Activated CD4-positive, alpha-beta T cell treated with anti-CD3 and anti-CD28 coated beads, Interleukin-2, amount 10 ng/mL, durations not matched to agents 24 days and 14 days (primary cell): ENCODE measurements around the gene PTCH1. TPM values are rescaled to one million over a fixed set of nuclear protein-coding genes. Genes with fewer than 3 reads are reported as not detected.

Experiments used
- DNase-seq: peaks from one replicate; pipeline ENCODE4 v3.0.0; 2022
- H3K27ac Mint-ChIP-seq: one replicate; pipeline ENCODE4 v1.8.0; 2022; ENCODE audit warnings: mild to moderate bottlenecking, mixed read lengths
- H3K27me3 Mint-ChIP-seq: one replicate; pipeline ENCODE4 v1.8.0; 2022; ENCODE audit warnings: mixed read lengths
- H3K36me3 Mint-ChIP-seq: one replicate; pipeline ENCODE4 v1.8.0; 2022; ENCODE audit warnings: low read depth, mild to moderate bottlenecking, mixed read lengths
- H3K4me1 Mint-ChIP-seq: one replicate; pipeline ENCODE4 v1.8.0; 2021; ENCODE audit warnings: mixed read lengths
- H3K4me3 Mint-ChIP-seq: one replicate; pipeline ENCODE4 v1.8.0; 2022; ENCODE audit warnings: mild to moderate bottlenecking, moderate library complexity, mixed read lengths
- H3K9me3 Mint-ChIP-seq: one replicate; pipeline ENCODE4 v1.8.0; 2021; ENCODE audit warnings: mixed read lengths
- intact Hi-C: fragments of 100-400 bp; cut with micrococcal nuclease; formaldehyde crosslinking; loops from one replicate; pipeline ENCODE4 v1.15.1; 2023
- total RNA-seq: library from RNA; stranded (reverse); gene quantifications from 2 replicates; pipeline ENCODE4 v1.2.3, GENCODE V29; 2022

The PTCH1 gene
- total RNA-seq, 1 donor from 2014 or later = 4.2 TPM

DNA sequence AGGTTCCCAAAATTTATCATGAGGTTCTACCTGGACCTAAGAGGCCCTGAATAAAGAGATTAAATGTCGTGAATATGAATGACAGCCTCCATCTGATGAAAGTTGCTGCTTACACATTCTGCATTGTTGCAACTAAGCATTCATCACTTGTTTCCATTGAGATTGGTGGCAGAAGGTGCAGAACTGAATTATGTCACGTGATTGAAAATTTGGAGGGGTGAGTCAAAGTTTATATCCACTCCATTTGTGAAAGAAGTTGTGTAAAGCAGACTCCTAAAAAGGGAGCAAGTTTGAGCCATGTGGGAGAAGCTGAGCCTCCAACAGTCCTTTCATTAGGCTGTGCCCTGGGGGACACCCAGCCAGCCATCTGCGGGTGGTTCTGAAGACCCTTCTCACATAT, 4.9 kb upstream of the PTCH1 start:
- H3K4me1 Mint-ChIP-seq = peaks cover under 1% of the 10 kb centered on the region
- no peak overlapping the region for H3K27ac Mint-ChIP-seq
- intact Hi-C loops = no loop called here
- H3K27me3 Mint-ChIP-seq = peaks cover 46% of the 10 kb centered on the region
- no peaks in the 10 kb centered on the region for H3K9me3 Mint-ChIP-seq
- no peak for DNase-seq
- no peaks in the 10 kb centered on the region for H3K36me3 Mint-ChIP-seq
- H3K4me3 Mint-ChIP-seq = no peak overlapping the region

DNA sequence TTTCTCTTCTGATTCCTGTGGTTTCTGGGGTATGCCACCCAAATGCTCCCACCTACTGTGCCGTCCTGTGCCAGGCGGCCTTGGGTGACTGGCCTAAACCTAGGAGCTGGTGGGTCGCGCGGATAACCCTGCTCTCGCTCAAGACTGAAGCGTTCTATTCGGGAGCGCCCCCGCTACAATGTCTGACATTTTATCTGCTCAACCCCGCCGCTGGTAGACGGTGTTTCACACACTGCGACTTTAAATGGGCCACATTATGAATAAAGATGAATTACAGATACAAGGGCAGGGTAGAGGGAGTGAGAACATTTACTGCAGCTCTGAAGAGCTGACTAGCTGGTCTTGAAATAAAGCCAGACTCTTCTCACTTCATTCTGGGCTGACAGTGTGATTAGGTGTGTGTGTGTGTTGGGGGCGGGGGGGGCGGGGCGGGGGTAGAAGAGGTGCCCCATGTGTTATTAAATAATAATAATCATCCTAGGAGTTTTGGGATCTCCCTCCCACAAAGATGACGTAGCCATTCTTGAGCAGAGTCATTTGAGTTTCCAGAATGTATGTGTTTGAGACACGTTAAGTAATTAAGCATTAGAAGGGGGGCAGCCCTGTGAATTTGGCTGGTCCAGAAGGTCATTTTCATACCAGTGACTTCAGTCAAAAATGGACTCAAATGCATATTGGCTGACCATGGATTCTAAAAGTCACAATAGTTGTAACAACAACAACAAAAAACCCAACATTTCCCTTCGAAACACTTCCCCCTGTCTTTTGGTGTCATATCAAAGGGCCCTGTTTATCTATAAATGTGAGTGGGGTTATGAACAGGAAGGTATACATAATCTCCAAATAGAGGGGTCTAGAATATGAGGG, 1.0 kb upstream of the PTCH1 start:
- H3K27me3 Mint-ChIP-seq = peaks cover 68% of the 10 kb centered on the region
- peaks cover 6% of the 10 kb centered on the region for H3K4me1 Mint-ChIP-seq
- H3K27ac Mint-ChIP-seq = no peak overlapping the region
- intact Hi-C loops = loop anchor here (10.0 kb wide), 1 partner anchor 93 kb away; no protein-coding TSS in a partner anchor
- H3K4me3 Mint-ChIP-seq = peak overlapping the region; percentile 94
- no peaks in the 10 kb centered on the region for H3K9me3 Mint-ChIP-seq
- DNase-seq = no peak
- H3K36me3 Mint-ChIP-seq = peaks cover 2% of the 10 kb centered on the region

DNA sequence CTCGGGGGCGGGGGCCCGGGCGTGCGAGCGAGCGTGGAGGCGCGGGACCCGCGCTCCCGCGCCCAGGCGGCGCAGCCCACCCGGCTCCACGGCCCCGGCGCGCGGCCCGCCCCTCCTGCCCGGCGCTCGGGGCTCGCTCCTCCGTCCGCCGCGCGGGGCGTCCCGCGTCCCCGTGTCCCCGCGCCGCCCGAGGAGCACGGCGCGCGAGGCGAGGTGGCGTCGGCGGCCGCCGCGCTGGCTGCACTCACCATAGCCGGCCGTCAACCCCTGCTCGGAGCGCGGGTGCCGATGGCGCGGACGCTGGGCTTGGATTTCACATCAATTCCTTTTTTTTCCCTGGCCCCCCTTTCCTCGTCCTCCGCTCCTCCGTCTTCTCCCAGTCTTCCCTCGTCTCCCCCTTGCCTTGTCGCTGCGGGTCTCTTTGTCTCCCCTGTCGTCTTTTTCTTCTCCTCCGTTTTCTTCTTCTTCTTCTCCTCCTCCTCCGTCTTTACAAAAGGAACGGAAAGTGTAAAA, 494 bp downstream of the PTCH1 start:
- Mint-ChIP-seq H3K27ac (peak overlapping the region; percentile 69), H3K36me3 (peaks cover 2% of the 10 kb centered on the region), H3K4me3 (peak overlapping the region; percentile 94), H3K4me1 (peaks cover 13% of the 10 kb centered on the region), H3K27me3 (peaks cover 78% of the 10 kb centered on the region), H3K9me3 (no peaks in the 10 kb centered on the region)
- intact Hi-C loops = loop anchor here (1.0 to 10.0 kb wide), 2 partner anchors 9 to 91 kb away; no protein-coding TSS in a partner anchor
- no peak for DNase-seq

DNA sequence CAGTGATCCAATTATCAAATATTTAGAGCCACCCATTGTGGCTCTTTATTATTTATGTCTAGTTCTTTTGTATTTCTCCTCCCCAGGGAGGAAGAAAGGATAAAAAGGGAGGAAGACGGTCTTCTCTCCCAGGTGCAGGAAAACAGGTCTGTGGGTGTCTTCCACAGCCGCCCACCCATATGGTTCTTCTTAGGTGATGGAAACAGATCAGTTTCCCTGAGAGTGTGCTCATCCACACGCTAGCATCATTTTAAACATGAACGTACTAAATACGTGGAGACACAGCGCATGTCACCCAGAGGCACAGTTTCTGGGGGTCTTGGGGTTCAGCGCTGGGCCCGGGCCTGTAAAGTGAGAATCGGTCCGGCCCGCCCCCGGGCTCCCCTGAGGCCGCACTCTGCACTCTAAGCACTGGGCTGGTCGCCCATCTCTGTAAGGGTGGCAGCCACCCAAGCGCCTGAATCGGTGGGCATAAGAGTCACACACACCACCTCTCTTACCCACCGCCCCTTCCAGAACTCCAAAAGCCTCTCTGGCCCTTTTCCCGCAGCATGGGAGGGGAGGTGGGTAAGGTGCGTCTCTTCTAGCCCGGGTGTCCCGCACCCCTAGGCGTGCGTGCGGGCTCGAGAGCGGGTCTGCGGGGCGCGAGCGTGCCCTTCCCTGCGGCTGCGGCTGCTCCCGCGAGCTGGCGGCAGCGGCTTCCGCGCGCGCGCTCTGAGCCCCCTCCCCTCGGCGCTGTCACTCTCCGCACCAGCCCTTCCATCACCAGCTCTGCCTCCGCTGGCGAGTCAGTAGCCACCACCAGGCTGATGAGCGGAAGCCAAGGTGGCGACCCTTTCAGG, 1.3 kb downstream of the PTCH1 start:
- intact Hi-C loops = loop anchor here (1.0 to 10.0 kb wide), 2 partner anchors 8 to 91 kb away; no protein-coding TSS in a partner anchor
- Mint-ChIP-seq H3K9me3 (no peaks in the 10 kb centered on the region), H3K27me3 (peaks cover 73% of the 10 kb centered on the region), H3K4me1 (peaks cover 15% of the 10 kb centered on the region), H3K4me3 (peak overlapping the region; percentile 42), H3K27ac (no peak overlapping the region), H3K36me3 (peaks cover 2% of the 10 kb centered on the region)
- DNase-seq = peak; percentile 78

DNA sequence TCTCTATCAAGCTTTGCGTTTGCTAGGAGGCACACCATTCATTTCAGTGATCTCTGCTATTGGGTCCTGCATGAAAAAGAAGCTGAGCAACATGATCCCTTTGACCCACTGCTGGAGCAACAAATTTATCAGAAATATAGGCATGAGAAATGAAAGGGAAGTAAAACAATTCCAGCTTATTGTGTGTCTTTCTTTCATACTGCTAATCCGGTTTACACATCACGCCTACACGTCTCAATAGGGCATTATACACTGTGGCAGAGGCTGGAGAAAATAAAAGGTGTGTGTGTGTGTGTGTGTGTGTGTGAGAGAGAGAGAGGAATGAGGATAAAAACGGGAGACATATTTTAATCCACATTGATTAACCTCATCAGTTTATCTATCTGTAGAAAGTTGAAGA, 2.4 kb downstream of the PTCH1 start:
- peaks cover 2% of the 10 kb centered on the region for H3K36me3 Mint-ChIP-seq
- no peak overlapping the region for H3K27ac Mint-ChIP-seq
- peaks cover 24% of the 10 kb centered on the region for H3K4me1 Mint-ChIP-seq
- intact Hi-C loops = loop anchor here (10.0 kb wide), 1 partner anchor 90 kb away; no protein-coding TSS in a partner anchor
- H3K27me3 Mint-ChIP-seq = peaks cover 71% of the 10 kb centered on the region
- no peak for DNase-seq
- H3K4me3 Mint-ChIP-seq = no peak overlapping the region
- no peaks in the 10 kb centered on the region for H3K9me3 Mint-ChIP-seq

DNA sequence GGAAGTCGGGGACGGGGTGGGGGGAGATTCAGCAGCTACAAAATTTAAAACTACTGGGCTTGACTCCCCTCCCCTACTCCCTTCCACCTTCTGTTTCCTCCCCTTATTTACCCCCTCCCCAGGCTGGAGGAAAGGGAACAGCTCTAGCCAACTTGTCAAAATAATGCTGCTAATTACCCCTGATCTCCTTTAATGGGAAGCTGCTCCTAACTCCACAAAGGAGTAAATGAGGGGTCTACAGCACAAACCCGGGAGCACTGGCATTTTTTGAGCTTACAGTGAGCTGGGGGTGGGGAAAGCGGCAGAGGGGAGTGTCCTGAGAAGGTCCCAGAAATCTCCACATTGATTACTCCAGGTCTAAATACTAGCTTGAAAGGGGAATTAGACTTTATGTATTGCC, 3.1 kb downstream of the PTCH1 start:
- Mint-ChIP-seq H3K4me3 (no peak overlapping the region), H3K4me1 (peaks cover 27% of the 10 kb centered on the region), H3K36me3 (peaks cover 2% of the 10 kb centered on the region), H3K27ac (no peak overlapping the region), H3K9me3 (no peaks in the 10 kb centered on the region), H3K27me3 (peaks cover 70% of the 10 kb centered on the region)
- intact Hi-C loops = loop anchor here (10.0 kb wide), 1 partner anchor 89 kb away; no protein-coding TSS in a partner anchor
- DNase-seq = no peak

DNA sequence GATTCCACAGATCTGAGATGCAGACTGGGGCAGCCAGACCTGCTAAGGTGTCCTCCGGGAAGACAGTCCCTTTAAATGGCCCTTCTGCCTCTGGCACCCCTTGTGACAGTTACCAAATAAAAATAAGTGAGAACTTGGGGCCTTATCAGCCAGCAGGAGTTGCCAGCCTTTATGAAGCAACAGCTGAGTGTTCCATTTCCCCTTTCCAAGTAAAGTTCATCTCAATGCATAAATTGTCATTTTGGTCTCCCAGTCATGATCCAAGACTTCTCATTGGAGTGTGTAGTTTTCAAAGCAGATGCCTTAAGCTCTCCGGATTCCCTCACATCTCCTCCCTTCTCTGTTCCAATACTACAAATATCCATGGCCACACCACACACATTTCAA, 4.1 kb downstream of the PTCH1 start:
- intact Hi-C loops = loop anchor here (10.0 kb wide), 1 partner anchor 88 kb away; no protein-coding TSS in a partner anchor
- Mint-ChIP-seq H3K36me3 (peaks cover 2% of the 10 kb centered on the region), H3K4me3 (peak overlapping the region; percentile 85), H3K4me1 (peaks cover 30% of the 10 kb centered on the region), H3K9me3 (no peaks in the 10 kb centered on the region), H3K27me3 (peaks cover 63% of the 10 kb centered on the region), H3K27ac (no peak overlapping the region)
- no peak for DNase-seq

DNA sequence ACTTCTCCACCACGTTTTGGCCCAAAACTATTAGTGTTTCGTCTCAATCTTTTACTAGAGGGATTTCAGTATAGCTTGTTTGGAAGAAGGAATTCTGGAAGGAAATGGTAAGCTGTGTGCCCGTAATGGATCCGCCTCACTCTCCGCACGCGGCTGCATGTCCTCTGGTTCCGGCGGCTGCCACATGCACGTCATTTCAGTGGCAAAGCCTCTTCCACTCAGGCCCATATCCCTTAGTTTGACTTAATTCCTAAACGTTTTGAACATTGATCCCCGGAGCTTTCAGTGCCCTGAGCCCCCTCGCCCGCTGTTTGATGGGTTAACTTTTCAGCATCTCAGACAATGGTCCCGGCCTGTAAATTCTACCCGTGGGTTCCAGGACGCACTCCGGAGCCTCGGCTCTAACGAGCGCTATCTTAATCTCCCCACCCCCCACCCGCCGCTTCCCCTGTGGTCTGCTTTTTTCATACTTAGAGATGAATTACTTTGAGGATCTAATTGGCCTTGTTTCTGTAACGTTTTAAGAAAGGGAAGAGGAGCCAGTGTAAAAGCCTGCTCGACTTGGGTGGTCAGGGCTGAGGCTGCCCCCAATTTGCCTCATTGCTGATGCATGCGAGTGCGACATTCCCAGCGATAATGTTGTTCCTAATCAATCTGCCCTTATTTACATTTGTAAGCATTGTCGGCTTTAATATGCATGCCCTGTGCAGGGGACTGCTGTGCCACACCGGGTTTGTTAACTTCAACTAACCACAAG, 4.6 kb downstream of the PTCH1 start:
- intact Hi-C loops = loop anchor here (1.0 to 10.0 kb wide), 3 partner anchors 87 to 363 kb away; partner anchors contain the start of gene ERCC6L2
- DNase-seq = no peak
- H3K27me3 Mint-ChIP-seq = peaks cover 62% of the 10 kb centered on the region
- H3K4me3 Mint-ChIP-seq = peak overlapping the region; percentile 85
- H3K9me3 Mint-ChIP-seq = no peaks in the 10 kb centered on the region
- H3K4me1 Mint-ChIP-seq = peaks cover 33% of the 10 kb centered on the region
- H3K27ac Mint-ChIP-seq = no peak overlapping the region
- peaks cover 2% of the 10 kb centered on the region for H3K36me3 Mint-ChIP-seq

DNA sequence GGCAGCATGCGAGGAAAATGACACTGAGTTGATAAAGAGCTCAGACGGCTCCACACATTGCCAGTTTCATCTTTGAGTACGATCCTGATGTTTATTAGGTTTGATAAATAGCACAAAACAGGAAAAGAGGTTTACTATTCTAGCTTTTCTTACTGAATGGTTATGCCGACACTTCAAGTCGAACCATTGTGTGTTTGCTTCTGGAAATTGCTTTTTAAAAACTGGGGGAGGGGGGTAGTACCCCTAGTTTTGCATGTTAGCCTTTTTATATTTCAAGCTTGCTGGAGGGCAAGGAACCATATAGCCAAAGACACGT, 5.2 kb downstream of the PTCH1 start:
- H3K9me3 Mint-ChIP-seq = no peaks in the 10 kb centered on the region
- peaks cover 31% of the 10 kb centered on the region for H3K4me1 Mint-ChIP-seq
- H3K27ac Mint-ChIP-seq = peak overlapping the region; percentile 81
- no peak for DNase-seq
- H3K4me3 Mint-ChIP-seq = peak overlapping the region; percentile 85
- intact Hi-C loops = loop anchor here (1.0 to 10.0 kb wide), 3 partner anchors 87 to 364 kb away; partner anchors contain the start of gene ERCC6L2
- H3K36me3 Mint-ChIP-seq = peaks cover 1% of the 10 kb centered on the region
- peaks cover 62% of the 10 kb centered on the region for H3K27me3 Mint-ChIP-seq

DNA sequence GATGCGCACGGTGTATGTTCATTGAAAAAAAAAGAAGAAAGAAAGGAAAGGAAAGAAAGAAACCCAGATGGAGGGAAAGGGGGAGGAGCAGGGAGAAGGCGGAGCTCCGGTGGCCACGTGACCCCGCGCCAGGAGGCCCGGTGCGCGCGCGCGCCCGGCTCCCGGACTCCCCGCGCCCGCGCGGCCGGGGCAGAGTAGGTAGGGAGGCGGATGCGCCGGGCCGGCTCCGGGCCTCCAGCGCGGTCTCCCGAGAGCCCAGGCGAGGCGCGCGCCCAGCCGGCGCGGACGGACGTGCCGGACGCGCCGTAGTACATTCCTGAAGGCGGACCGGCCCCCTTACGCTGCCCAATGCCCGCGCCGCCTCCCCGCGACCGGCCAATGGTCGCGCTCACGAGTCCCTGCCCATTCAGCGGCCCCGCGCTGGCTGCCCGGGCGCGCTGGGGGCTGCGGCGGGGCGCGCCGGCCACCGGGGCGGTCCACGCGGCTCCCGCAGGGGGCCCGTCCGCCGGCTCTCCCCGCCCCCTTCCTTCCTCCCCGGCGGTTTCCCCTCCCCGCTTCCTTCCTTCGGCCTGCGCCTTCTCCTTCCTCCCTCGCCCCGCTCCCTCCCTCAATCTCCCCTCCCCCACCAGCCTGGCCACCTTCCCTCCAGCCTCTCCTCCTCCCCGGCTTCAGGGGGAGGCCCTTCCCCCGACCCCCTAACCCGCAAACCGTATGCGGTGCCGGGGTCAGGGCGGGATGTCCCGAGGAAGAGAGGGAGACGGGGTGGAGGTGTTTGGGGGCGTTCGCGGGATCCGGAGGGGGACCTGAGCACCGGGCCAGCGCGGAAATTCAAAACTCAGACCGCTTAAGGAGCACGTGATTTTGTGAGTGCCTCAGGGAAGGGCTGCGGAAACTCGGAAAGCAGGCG, 5.8 kb downstream of the PTCH1 start:
- Mint-ChIP-seq H3K27me3 (peaks cover 62% of the 10 kb centered on the region), H3K36me3 (no peaks in the 10 kb centered on the region), H3K4me1 (peaks cover 29% of the 10 kb centered on the region), H3K9me3 (no peaks in the 10 kb centered on the region), H3K27ac (peak overlapping the region; percentile 86), H3K4me3 (peak overlapping the region; percentile 86)
- DNase-seq = peak; percentile 96
- intact Hi-C loops = loop anchor here (1.0 to 10.0 kb wide), 4 partner anchors 49 to 364 kb away; partner anchors contain the start of gene ERCC6L2

DNA sequence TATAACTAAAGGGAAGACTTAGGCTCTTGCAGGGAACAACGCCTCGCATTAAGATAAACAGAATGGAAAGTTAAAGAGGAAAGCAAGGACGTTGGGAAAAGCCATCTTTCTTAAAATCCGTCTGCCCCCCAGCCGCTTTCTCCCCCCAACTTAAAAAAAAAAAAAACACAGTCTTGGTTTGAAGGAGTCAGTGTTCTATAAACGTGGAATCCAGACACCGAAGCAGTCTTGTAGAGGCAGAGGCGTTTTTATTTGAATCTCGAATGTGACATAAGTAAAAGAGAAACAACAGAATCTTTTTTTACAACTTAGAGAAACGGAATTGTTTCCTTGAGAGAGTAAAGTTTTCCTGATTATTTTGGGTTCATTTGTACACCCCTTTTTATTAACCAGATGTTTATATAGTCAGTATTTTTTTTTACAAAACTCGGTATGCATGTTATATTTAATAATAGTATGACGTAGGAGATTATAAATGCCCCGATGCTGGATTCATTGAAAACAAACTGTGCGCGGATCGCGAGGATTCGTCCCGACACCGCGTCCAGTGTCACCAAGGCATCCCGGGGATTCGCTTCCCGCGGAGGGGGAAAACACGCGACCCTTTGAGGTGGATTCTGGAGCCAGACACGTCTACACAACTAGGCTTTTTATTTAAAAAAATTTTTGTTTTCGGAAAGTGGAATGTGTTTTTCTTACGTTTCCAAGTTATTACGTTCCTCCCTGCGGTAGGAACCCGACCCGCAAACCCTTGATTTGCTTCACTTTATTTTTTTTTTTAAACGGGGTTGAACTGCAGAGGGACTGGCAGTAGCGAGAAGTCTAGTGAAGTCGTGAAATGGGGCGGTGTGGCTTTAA, 6.7 kb downstream of the PTCH1 start:
- peak overlapping the region; percentile 86 for H3K27ac Mint-ChIP-seq
- H3K36me3 Mint-ChIP-seq = no peaks in the 10 kb centered on the region
- peaks cover 62% of the 10 kb centered on the region for H3K27me3 Mint-ChIP-seq
- H3K4me3 Mint-ChIP-seq = peak overlapping the region; percentile 86
- H3K4me1 Mint-ChIP-seq = peaks cover 30% of the 10 kb centered on the region
- no peaks in the 10 kb centered on the region for H3K9me3 Mint-ChIP-seq
- intact Hi-C loops = loop anchor here (1.0 to 10.0 kb wide), 7 partner anchors 16 to 707 kb away; partner anchors contain the start of gene FANCC
- no peak for DNase-seq
